Esophagus (tissue), 2 donors: Measurements from ENCODE around the gene INTS1. TPM values are rescaled to one million over a fixed set of nuclear protein-coding genes. Genes with fewer than 3 reads are reported as not detected.

Experiments
- polyA plus RNA-seq, 2 donors: library from polyadenylated mRNA; stranded (reverse); fragments of 200-250 nt; gene quantifications; one replicate each; pipeline ENCODE4 v1.2.3, GENCODE V29; 2013
- donor health status: healthy with polysubstance abuse.
- donor health status: Bipolar disorder and iron deficiency.

INTS1 gene
- polyA plus RNA-seq, 2 donors: 36.6 to 42.2 TPM

Other genes with a start within 250 kb of the INTS1 start
- gene MICALL2, start 44.9 kb downstream of the INTS1 start, polyA plus RNA-seq: 10 to 100 TPM; 20.9 to 50.7 TPM
- 10 to 100 TPM; 15.5 to 25.0 TPM for gene MAFK, start 26.3 kb upstream of the INTS1 start, polyA plus RNA-seq
- 100 to 1,000 TPM in 1 of 2 donors, 10 to 100 TPM in 1; 80.2 to 187 TPM for gene TMEM184A, start 51.8 kb upstream of the INTS1 start, polyA plus RNA-seq
- 10 to 100 TPM; 66.9 to 72.3 TPM for gene PSMG3, start 65.6 kb upstream of the INTS1 start, polyA plus RNA-seq
- under 1 TPM; 0.16 to 0.39 TPM for gene ELFN1, start 165.9 kb upstream of the INTS1 start, polyA plus RNA-seq